CD14-positive monocyte (primary cell): Measurements from ENCODE around the gene CAMSAP2. TPM values are rescaled to one million over a fixed set of nuclear protein-coding genes. Genes with fewer than 3 reads are reported as not detected.

Experiments used
- DNase-seq, 3 donors: peaks; one replicate each; pipeline ENCODE4 v3.0.0-alpha.2; 2011 to 2022
- H2AFZ ChIP-seq: 2 replicates; pipeline ENCODE4 v1.6.0; 2012; ENCODE audit warnings: mild to moderate bottlenecking, low read depth, low read length, inconsistent platforms; ENCODE audit not compliant: insufficient read depth, poor library complexity, severe bottlenecking
- H3K27ac ChIP-seq, 2 donors: 1 replicate in 1 of 2; 2 replicates in 1 of 2; pipeline ENCODE4 v1.5.1; 2012 to 2013; ENCODE audit warnings: low read length in 2 of 2, control low read depth in 1 of 2, inconsistent platforms in 1 of 2, low read depth in 1 of 2, mild to moderate bottlenecking in 1 of 2
- H3K27me3 ChIP-seq, 2 donors: one replicate each; pipeline versions ENCODE4 v1.6.0 to v1.6.1; 2011 to 2013; ENCODE audit warnings: low read length in 2 of 2; ENCODE audit not compliant: control insufficient read depth in 2 of 2, insufficient read depth in 2 of 2
- H3K36me3 ChIP-seq, 2 donors: replicated peaks in 1 of 2; 1 replicate in 1 of 2; 2 replicates in 1 of 2; pipeline versions ENCODE4 v1.5.1 to v1.6.1; 2012 to 2013; ENCODE audit warnings: low read length in 2 of 2, control low read depth in 1 of 2, inconsistent platforms in 1 of 2, mild to moderate bottlenecking in 1 of 2; ENCODE audit not compliant: insufficient read depth in 2 of 2, control insufficient read depth in 1 of 2
- H3K4me1 ChIP-seq, 2 donors: 1 replicate in 1 of 2; 2 replicates in 1 of 2; pipeline versions ENCODE4 v1.5.1 to v1.6.1; 2012 to 2013; ENCODE audit warnings: low read length in 2 of 2, control low read depth in 1 of 2, inconsistent platforms in 1 of 2, mild to moderate bottlenecking in 1 of 2, moderate library complexity in 1 of 2; ENCODE audit not compliant: insufficient read depth in 2 of 2, control insufficient read depth in 1 of 2
- H3K4me2 ChIP-seq: replicated peaks from 2 replicates; pipeline ENCODE3; 2012; ENCODE audit warnings: low read length, moderate library complexity, mild to moderate bottlenecking; ENCODE audit not compliant: poor library complexity, severe bottlenecking; ENCODE audit errors: extremely low read depth
- H3K4me3 ChIP-seq, 3 experiments: fragments of 200-600 bp in 1 of 3; sonication (generic) in 1 of 3; replicated peaks in 1 of 3; 1 replicate in 2 of 3; 2 replicates in 1 of 3; pipeline ENCODE4 v1.5.1; 2011 to 2013; ENCODE audit warnings: low read length in 3 of 3, mild to moderate bottlenecking in 3 of 3, control low read depth in 2 of 3, low read depth in 2 of 3, inconsistent platforms in 1 of 3, moderate library complexity in 1 of 3
- H3K79me2 ChIP-seq: 2 replicates; pipeline ENCODE4 v1.6.0; 2012; ENCODE audit warnings: mild to moderate bottlenecking, control low read depth, inconsistent platforms, low read length, moderate library complexity; ENCODE audit not compliant: insufficient read depth
- H3K9ac ChIP-seq: 2 replicates; pipeline ENCODE4 v1.6.0; 2017; ENCODE audit warnings: low read length, mild to moderate bottlenecking; ENCODE audit not compliant: insufficient read depth, poor library complexity, severe bottlenecking
- H3K9me3 ChIP-seq, 2 donors: replicated peaks in 1 of 2; 1 replicate in 1 of 2; 2 replicates in 1 of 2; pipeline versions ENCODE4 v1.5.1 to v1.6.1; 2012 to 2013; ENCODE audit warnings: low read length in 2 of 2, control low read depth in 1 of 2; ENCODE audit not compliant: control insufficient read depth in 1 of 2, insufficient read depth in 1 of 2
- H4K20me1 ChIP-seq: 2 replicates; pipeline ENCODE4 v1.6.0; 2012; ENCODE audit warnings: mild to moderate bottlenecking, low read length, control low read depth, moderate library complexity; ENCODE audit not compliant: insufficient read depth
- H3K27ac Mint-ChIP-seq, 7 donors: one replicate each; pipeline ENCODE4 v1.8.0; 2020; ENCODE audit warnings: mild to moderate bottlenecking in 7 of 7, mixed read lengths in 7 of 7, moderate library complexity in 6 of 7, inconsistent platforms in 2 of 7
- H3K27me3 Mint-ChIP-seq, 3 donors: one replicate each; pipeline ENCODE4 v1.8.0; 2021 to 2022; ENCODE audit warnings: low read depth in 3 of 3, mild to moderate bottlenecking in 3 of 3, mixed read lengths in 3 of 3, moderate library complexity in 3 of 3, inconsistent platforms in 1 of 3
- H3K36me3 Mint-ChIP-seq, 2 donors: one replicate each; pipeline ENCODE4 v1.8.0; 2020; ENCODE audit warnings: mixed read lengths in 2 of 2, inconsistent platforms in 1 of 2, mild to moderate bottlenecking in 1 of 2
- H3K4me1 Mint-ChIP-seq: one replicate; pipeline ENCODE4 v1.8.0; 2020; ENCODE audit warnings: mild to moderate bottlenecking, mixed read lengths
- H3K4me3 Mint-ChIP-seq, 2 donors: one replicate each; pipeline ENCODE4 v1.8.0; 2020; ENCODE audit warnings: mild to moderate bottlenecking in 2 of 2, mixed read lengths in 2 of 2, moderate library complexity in 1 of 2
- H3K9me3 Mint-ChIP-seq, 7 donors: one replicate each; pipeline ENCODE4 v1.8.0; 2020 to 2022; ENCODE audit warnings: mixed read lengths in 7 of 7, mild to moderate bottlenecking in 6 of 7, moderate library complexity in 6 of 7, inconsistent platforms in 2 of 7
- CTCF ChIP-seq: fragments of 200-600 bp; IDR thresholded peaks from one replicate; pipeline ENCODE4 v1.8.0; 2022; ENCODE audit warnings: antibody characterized with exemption, mild to moderate bottlenecking
- WGBS: methylation state at CpG from one replicate; pipeline ENCODE4 v1.1.5; 2013; ENCODE audit warnings: missing lambda C conversion rate; ENCODE audit not compliant: insufficient coverage; 5-methylcytosine and 5-hydroxymethylcytosine counted together
- intact Hi-C, 2 donors: fragments of 100-400 bp; cut with micrococcal nuclease; formaldehyde crosslinking; loops; one replicate each; pipeline versions ENCODE4 v1.15.0 to v1.15.1; 2023
- polyA plus RNA-seq, 3 donors: library from polyadenylated mRNA; depleted of rRNA in 1 of 3; unstranded in 2 of 3; stranded (reverse) in 1 of 3; fragments of 300-500 nt in 2 of 3; fragments of >200 nt in 1 of 3; fragmentation: Illumina TruSeq in 2 of 3; gene quantifications; 1 replicate in 2 of 3; 2 replicates in 1 of 3; pipeline ENCODE4 v1.2.3, GENCODE V29; 2012 to 2021

CAMSAP2 gene
- polyA plus RNA-seq, 3 donors, result 0.89 to 1.3 (median 0.90) TPM

- Histone ChIP-seq H3K4me1 (peaks cover 17 to 26% of the 10 kb centered on the region in 2 donors), H3K4me3 (no peak overlapping the region), H2AFZ (no peak overlapping the region), H3K79me2 (no peaks in the 10 kb centered on the region), H3K36me3 (no peaks in the 10 kb centered on the region), H3K9ac (no peak overlapping the region), H3K27me3 (no peaks in the 10 kb centered on the region), H3K27ac (no peak overlapping the region), H3K4me2 (no peak overlapping the region), H3K9me3 (no peaks in the 10 kb centered on the region), H4K20me1 (no peaks in the 10 kb centered on the region)
- Mint-ChIP-seq H3K4me3 (no peak overlapping the region), H3K27me3 (peaks cover 0 to 1% (median 0%) of the 10 kb centered on the region in 3 donors), H3K27ac (no peak overlapping the region), H3K36me3 (no peaks in the 10 kb centered on the region), H3K4me1 (peaks cover 37% of the 10 kb centered on the region), H3K9me3 (peaks cover 0 to 1% (median 0%) of the 10 kb centered on the region in 7 donors)
- DNase-seq, result no peak
- TF ChIP-seq CTCF, result no peak
- no CpG with 5 or more reads among the region's 5 CpGs for WGBS
- intact Hi-C loops, result no loop called here
Measured at GRCh38 chr1:200903793-200904192, 165.1 kb downstream of the CAMSAP2 start.

GRCh38 chr1:200904772-200905171 lies 166.1 kb downstream of the CAMSAP2 start:
- Mint-ChIP-seq H3K4me1 (peaks cover 27% of the 10 kb centered on the region), H3K4me3 (no peak overlapping the region), H3K9me3 (peaks cover 0 to 1% (median 0%) of the 10 kb centered on the region in 7 donors), H3K27ac (no peak overlapping the region), H3K27me3 (peaks cover 0 to 2% (median 1%) of the 10 kb centered on the region in 3 donors), H3K36me3 (no peaks in the 10 kb centered on the region)
- Histone ChIP-seq H3K9me3 (no peaks in the 10 kb centered on the region), H3K9ac (no peak overlapping the region), H3K4me2 (no peak overlapping the region), H4K20me1 (no peaks in the 10 kb centered on the region), H3K79me2 (no peaks in the 10 kb centered on the region), H3K36me3 (no peaks in the 10 kb centered on the region), H3K27ac (no peak overlapping the region), H2AFZ (no peak overlapping the region), H3K4me3 (no peak overlapping the region), H3K27me3 (no peaks in the 10 kb centered on the region), H3K4me1 (peaks cover 12 to 18% of the 10 kb centered on the region in 2 donors)
- DNase-seq, result no peak
- intact Hi-C loops, result no loop called here
- TF ChIP-seq CTCF, result no peak
